HepG2 (cell line): Measurements from ENCODE around the gene FAM180A. TPM values are rescaled to one million over a fixed set of nuclear protein-coding genes. Genes with fewer than 3 reads are reported as not detected.

ENCODE experiments used
- ATAC-seq: fragments of 200-7000 bp; cut with Tn5 transposase; 3 replicates; pipeline ENCODE4 v1.9.1; 2020; ENCODE audit warnings: mild to moderate bottlenecking, moderate library complexity
- BruUV-seq: library from RNA; stranded (reverse); fragments of 400-500 nt; replicated peaks from 2 replicates; lab custom pipeline; 2021; lab: Mats Ljungman, UMichigan
- CTCF ChIA-PET: fragments of 300-600 bp; formaldehyde crosslinking; extraction: SDS; loops from one replicate; lab custom pipeline; 2021; ENCODE audit warnings: low total read pairs, inconsistent platforms, low intra/inter-chr PET ratio; lab: Yijun Ruan, JAX
- POLR2A ChIA-PET: fragments of 350-600 bp; sonication (Branson Sonifier 250); formaldehyde crosslinking; loops from one replicate; lab custom pipeline; 2020; ENCODE audit warnings: antibody characterized with exemption, inconsistent platforms; lab: Yijun Ruan, JAX
- DNase-seq: peaks from one replicate; pipeline ENCODE4 v3.0.0-alpha.2; 2015; ENCODE audit warnings: low spot score
- FAIRE-seq: peaks from 3 replicates; lab custom pipeline; 2011; peaks lifted over from hg19 to GRCh38; lab: Jason Lieb, UNC
- H2AFZ ChIP-seq: one replicate; pipeline ENCODE4 v1.6.1; 2011; ENCODE audit warnings: low read length, inconsistent platforms
- H3K27ac ChIP-seq: fragments of 300-600 bp; 3 replicates; pipeline ENCODE4 v1.8.0; 2011; ENCODE audit warnings: mixed run types, mild to moderate bottlenecking, mixed read lengths, low read length, inconsistent platforms; ENCODE audit not compliant: insufficient read depth; ENCODE audit errors: extremely low read length
- H3K27me3 ChIP-seq, 2 experiments: fragments of 200-600 bp in 1 of 2; 2 replicates in 1 of 2; 3 replicates in 1 of 2; pipeline versions ENCODE4 v1.6.0 to v1.8.0; 2011; ENCODE audit warnings: low read length in 2 of 2, mild to moderate bottlenecking in 2 of 2, moderate library complexity in 2 of 2, inconsistent platforms in 1 of 2; ENCODE audit not compliant: insufficient read depth in 2 of 2, control insufficient read depth in 1 of 2
- H3K36me3 ChIP-seq, 2 experiments: fragments of 200-600 bp in 1 of 2; replicated peaks in 1 of 2; 2 replicates in 1 of 2; 3 replicates in 1 of 2; pipeline versions ENCODE4 v1.5.1 to v1.8.0; 2011; ENCODE audit warnings: low read length in 2 of 2, inconsistent platforms in 1 of 2; ENCODE audit not compliant: insufficient read depth in 2 of 2, control insufficient read depth in 1 of 2
- H3K4me1 ChIP-seq: 2 replicates; pipeline ENCODE4 v1.5.1; 2012; ENCODE audit warnings: low read length, inconsistent platforms; ENCODE audit not compliant: insufficient read depth
- H3K4me2 ChIP-seq: 2 replicates; pipeline ENCODE4 v1.6.0; 2011; ENCODE audit warnings: low read depth, low read length, inconsistent platforms
- H3K4me3 ChIP-seq, 3 experiments: fragments of 200-600 bp in 1 of 3; sonication (generic), shearing (Covaris generic) in 1 of 3; replicated peaks in 1 of 3; 2 replicates each; pipeline ENCODE4 v1.5.1; 2011 to 2016; ENCODE audit warnings: low read length in 3 of 3, inconsistent platforms in 2 of 3, low read depth in 2 of 3, mild to moderate bottlenecking in 2 of 3, control low read depth in 1 of 3, mixed read lengths in 1 of 3; ENCODE audit not compliant: insufficient read depth in 1 of 3
- H3K79me2 ChIP-seq: one replicate; pipeline ENCODE4 v1.6.1; 2011; ENCODE audit warnings: low read length, inconsistent platforms; ENCODE audit not compliant: insufficient read depth
- H3K9ac ChIP-seq: 2 replicates; pipeline ENCODE4 v1.6.0; 2011; ENCODE audit warnings: mild to moderate bottlenecking, low read depth, low read length, inconsistent platforms; ENCODE audit not compliant: insufficient read depth
- H3K9me3 ChIP-seq: 2 replicates; pipeline ENCODE4 v1.5.1; 2012; ENCODE audit warnings: mild to moderate bottlenecking, low read length
- H4K20me1 ChIP-seq: 2 replicates; pipeline ENCODE4 v1.6.0; 2011; ENCODE audit warnings: inconsistent platforms, mild to moderate bottlenecking, low read length, moderate library complexity; ENCODE audit not compliant: insufficient read depth
- DNMT3B ChIP-seq: conservative IDR thresholded peaks from 2 replicates; pipeline ENCODE4 v1.6.1; 2016; ENCODE audit warnings: missing biosample characterization, control low read depth
- MAF1 ChIP-seq: sonication (generic); formaldehyde crosslinking; IDR thresholded peaks from 2 replicates; pipeline ENCODE4 v1.5.0; 2020; ENCODE audit warnings: missing genetic modification reagents, borderline replicate concordance
- SAFB2 ChIP-seq: sonication (generic); formaldehyde crosslinking; IDR thresholded peaks from 2 replicates; pipeline ENCODE4 v1.5.1; 2020; ENCODE audit warnings: missing genetic modification reagents, low read depth, mild to moderate bottlenecking, borderline replicate concordance
- SCMH1 ChIP-seq: sonication (generic); formaldehyde crosslinking; IDR thresholded peaks from 2 replicates; pipeline ENCODE4 v1.9.0; 2021; ENCODE audit warnings: missing genetic modification reagents, mild to moderate bottlenecking, borderline replicate concordance
- ZNF17 ChIP-seq: sonication (generic); formaldehyde crosslinking; IDR thresholded peaks from 2 replicates; pipeline ENCODE4 v1.5.0; 2020; ENCODE audit warnings: mild to moderate bottlenecking, missing genetic modification reagents
- ZNF232 ChIP-seq: sonication (generic); formaldehyde crosslinking; IDR thresholded peaks from 2 replicates; pipeline ENCODE4 v1.4.0; 2020; ENCODE audit warnings: missing genetic modification reagents, borderline replicate concordance
- ZNF335 ChIP-seq: sonication (generic); formaldehyde crosslinking; IDR thresholded peaks from 2 replicates; pipeline ENCODE4 v1.4.0; 2020; ENCODE audit warnings: missing genetic modification reagents
- ZNF337 ChIP-seq: sonication (generic); formaldehyde crosslinking; IDR thresholded peaks from 2 replicates; pipeline ENCODE4 v1.5.1; 2020; ENCODE audit warnings: missing genetic modification reagents, low read depth, mild to moderate bottlenecking, borderline replicate concordance
- ZNF34 ChIP-seq: sonication (generic); formaldehyde crosslinking; IDR thresholded peaks from 2 replicates; pipeline ENCODE4 v1.4.0; 2020; ENCODE audit warnings: mild to moderate bottlenecking, missing genetic modification reagents, borderline replicate concordance
- ZNF382 ChIP-seq: sonication (generic); formaldehyde crosslinking; IDR thresholded peaks from 2 replicates; pipeline ENCODE4 v1.5.0; 2020; ENCODE audit warnings: missing genetic modification reagents, mild to moderate bottlenecking, borderline replicate concordance
- ZNF709 ChIP-seq: sonication (generic); formaldehyde crosslinking; IDR thresholded peaks from 2 replicates; pipeline ENCODE4 v1.5.0; 2020; ENCODE audit warnings: mild to moderate bottlenecking, missing genetic modification reagents
- ZNF878 ChIP-seq: sonication (generic); formaldehyde crosslinking; IDR thresholded peaks from 2 replicates; pipeline ENCODE4 v1.8.1; 2023; ENCODE audit warnings: mild to moderate bottlenecking, missing genetic modification reagents, moderate library complexity
- ZSCAN20 ChIP-seq: sonication (generic); formaldehyde crosslinking; IDR thresholded peaks from 2 replicates; pipeline ENCODE4 v1.4.0; 2020; ENCODE audit warnings: missing genetic modification reagents, mild to moderate bottlenecking, borderline replicate concordance
- WGBS: methylation state at CpG from one replicate; pipeline ENCODE4 v1.1.6; 2017; ENCODE audit warnings: low lambda C conversion rate; 5-methylcytosine and 5-hydroxymethylcytosine counted together
- in situ Hi-C: cut with HindIII; loops from 2 replicates; pipeline ENCODE4 v1.10.0; 2017; ENCODE audit warnings: low pct_unique_long_range_greater_than_20kb; ENCODE audit not compliant: extremely low pct_ligation_motif_present
- intact Hi-C: fragments of 100-400 bp; cut with micrococcal nuclease; formaldehyde crosslinking; loops from one replicate; pipeline ENCODE4 v1.10.0; 2022; ENCODE audit not compliant: unreplicated experiment
- polyA plus RNA-seq, 8 experiments: library from polyadenylated mRNA; depleted of rRNA in 3 of 8; stranded (reverse) in 7 of 8; unstranded in 1 of 8; fragments of >200 nt; fragmentation: Illumina TruSeq in 4 of 8; extraction: Trizol in 4 of 8; gene quantifications; 2 replicates each; pipeline versions ENCODE4 v1.2.1 to v1.2.3, GENCODE V29; 2011 to 2016; ENCODE audit warnings: low read depth in 4 of 8, missing spikeins in 1 of 8, mixed read lengths in 1 of 8; ENCODE audit not compliant: insufficient read depth in 1 of 8
- total RNA-seq, 5 experiments: library from RNA; depleted of rRNA; stranded (reverse); fragments of >200 nt; fragmentation: Illumina TruSeq; extraction: Trizol; gene quantifications; 2 replicates each; pipeline ENCODE4 v1.2.3, GENCODE V29; 2016; ENCODE audit warnings: low read depth in 1 of 5
- TF ChIP-seq, protein P1 (sequence below): sonication (generic); formaldehyde crosslinking; IDR thresholded peaks from 2 replicates; pipeline ENCODE4 v1.5.0; 2020; ENCODE audit warnings: mild to moderate bottlenecking, missing genetic modification reagents

FAM180A gene
- total and polyA plus RNA-seq, 2 of the 13 experiments (the other 11 are each of a cell fraction or from before 2014, with no cell fraction given), result not detected

DNA sequence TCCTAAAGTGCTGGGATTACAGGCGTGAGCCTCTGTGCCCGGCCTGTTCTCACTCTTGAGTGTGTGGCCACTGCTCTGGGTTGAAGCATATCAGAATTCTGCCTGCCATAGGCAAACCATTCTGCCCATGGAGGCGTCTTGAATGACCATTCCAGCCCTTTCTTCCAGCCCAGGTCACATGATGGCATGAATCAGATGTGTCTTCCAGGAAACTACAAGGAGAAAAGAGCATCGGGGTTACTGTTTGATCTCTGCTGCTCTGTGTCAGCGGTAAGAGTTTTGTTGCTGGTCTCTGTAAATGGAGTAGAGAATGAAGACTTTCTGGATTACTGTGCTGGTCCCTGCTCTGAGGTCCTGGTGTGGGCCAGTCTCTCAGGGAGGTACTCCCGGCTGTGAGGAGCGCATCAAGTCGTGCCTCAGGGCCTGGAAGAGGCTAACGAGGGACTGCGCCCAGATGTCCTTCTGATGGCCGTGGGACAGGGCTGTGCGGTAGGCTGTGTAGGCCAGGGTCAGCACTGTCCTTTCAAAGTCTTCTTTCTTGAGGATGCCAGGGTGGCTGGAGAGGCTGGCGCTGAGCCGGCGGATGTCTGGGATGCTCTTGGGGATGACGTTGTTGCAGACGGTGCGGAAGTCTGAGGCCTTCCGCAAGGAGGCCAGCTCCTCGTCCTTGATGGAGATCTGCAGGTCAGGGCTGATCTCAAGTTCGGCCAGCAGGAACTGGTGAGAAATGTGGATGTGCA, 14.8 kb downstream of the FAM180A start (continued):
- no peak for TF ChIP-seq ZNF382
- TF ChIP-seq SCMH1 (CRISPR knock-in tag), result no peak
- no peak for TF ChIP-seq ZNF34
- no peak for TF ChIP-seq ZNF337
- no peak for TF ChIP-seq ZNF878

- no peak for ATAC-seq
- POLR2A ChIA-PET, result no interaction called here
- H3K79me2 ChIP-seq, result no peaks in the 10 kb centered on the region
- no peak overlapping the region for H2AFZ ChIP-seq
- intact Hi-C loops (no loop called here), in situ Hi-C loops (no loop called here)
- no TSS peak for BruUV-seq
- FAIRE-seq, result no peak
- no peak for DNase-seq
- CTCF ChIA-PET, result no interaction called here
- 0 out of 2 replicates have a peak, but pooled peaks cover 10% of the 10 kb centered on the region for H3K4me1 ChIP-seq
- TF ChIP-seq ZNF709, result no peak
- TF ChIP-seq ZNF232 (CRISPR knock-in tag), result no peak
- TF ChIP-seq ZNF17 (CRISPR knock-in tag), result no peak
- TF ChIP-seq ZSCAN20 (CRISPR knock-in tag), result no peak
- TF ChIP-seq, protein P1, sequence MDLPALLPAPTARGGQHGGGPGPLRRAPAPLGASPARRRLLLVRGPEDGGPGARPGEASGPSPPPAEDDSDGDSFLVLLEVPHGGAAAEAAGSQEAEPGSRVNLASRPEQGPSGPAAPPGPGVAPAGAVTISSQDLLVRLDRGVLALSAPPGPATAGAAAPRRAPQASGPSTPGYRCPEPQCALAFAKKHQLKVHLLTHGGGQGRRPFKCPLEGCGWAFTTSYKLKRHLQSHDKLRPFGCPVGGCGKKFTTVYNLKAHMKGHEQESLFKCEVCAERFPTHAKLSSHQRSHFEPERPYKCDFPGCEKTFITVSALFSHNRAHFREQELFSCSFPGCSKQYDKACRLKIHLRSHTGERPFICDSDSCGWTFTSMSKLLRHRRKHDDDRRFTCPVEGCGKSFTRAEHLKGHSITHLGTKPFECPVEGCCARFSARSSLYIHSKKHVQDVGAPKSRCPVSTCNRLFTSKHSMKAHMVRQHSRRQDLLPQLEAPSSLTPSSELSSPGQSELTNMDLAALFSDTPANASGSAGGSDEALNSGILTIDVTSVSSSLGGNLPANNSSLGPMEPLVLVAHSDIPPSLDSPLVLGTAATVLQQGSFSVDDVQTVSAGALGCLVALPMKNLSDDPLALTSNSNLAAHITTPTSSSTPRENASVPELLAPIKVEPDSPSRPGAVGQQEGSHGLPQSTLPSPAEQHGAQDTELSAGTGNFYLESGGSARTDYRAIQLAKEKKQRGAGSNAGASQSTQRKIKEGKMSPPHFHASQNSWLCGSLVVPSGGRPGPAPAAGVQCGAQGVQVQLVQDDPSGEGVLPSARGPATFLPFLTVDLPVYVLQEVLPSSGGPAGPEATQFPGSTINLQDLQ (CRISPR knock-in tag), result no peak
- no peak for TF ChIP-seq ZNF335
- no peak for TF ChIP-seq MAF1 (CRISPR knock-in tag)
- TF ChIP-seq DNMT3B (CRISPR knock-in tag), result no peak
- no peak for TF ChIP-seq SAFB2 (CRISPR knock-in tag)
- no peaks in the 10 kb centered on the region for H4K20me1 ChIP-seq
- H3K4me3 ChIP-seq, result no peak overlapping the region
- no peaks in the 10 kb centered on the region for H3K36me3 ChIP-seq
- 7% methylated on average over 4 of the region's 4 CpGs for WGBS
- peaks cover 6 to 49% of the 10 kb centered on the region in 2 experiments for H3K27me3 ChIP-seq
- H3K27ac ChIP-seq, result no peak overlapping the region
- H3K9me3 ChIP-seq, result no peaks in the 10 kb centered on the region
- H3K9ac ChIP-seq, result no peak overlapping the region
- no peak overlapping the region for H3K4me2 ChIP-seq
These were observed 17.5 kb downstream of the FAM180A start for GRCh38 chr7:135731131-135731530.
